Stimulated activated CD4-positive, alpha-beta T cell treated with anti-CD3 and anti-CD28 coated beads, Interleukin-15, amount 100 ng/mL, for 48 hours (primary cell): Measurements from ENCODE around the gene KLK14.

ENCODE experiments used
- DNase-seq, 2 donors: peaks; one replicate each; pipeline ENCODE4 v3.0.0-alpha.2; 2020; ENCODE audit warnings: low read depth in 2 of 2

The KLK14 gene

GRCh38 chr19:51082611-51083010 lies at the start of gene KLK14:
TSS of gene KLK14 (minus strand) at chr19:51082887. CDS start at chr19:51082614, 273 bp downstream.
- no peak for DNase-seq

GRCh38 chr19:51131780-51132680 lies 49.3 kb upstream of the KLK14 start:
- no peak for DNase-seq

GRCh38 chr19:51129716-51130115 lies 47.0 kb upstream of the KLK14 start:
- no peak for DNase-seq

- no peak for DNase-seq
Observed at GRCh38 chr19:51128227-51128626, 45.5 kb upstream of the KLK14 start.

GRCh38 chr19:51127755-51128154 lies 45.1 kb upstream of the KLK14 start:
- no peak for DNase-seq

GRCh38 chr19:51127032-51127431 lies 44.3 kb upstream of the KLK14 start:
- no peak for DNase-seq

- DNase-seq: no peak
Observed at GRCh38 chr19:51125421-51126075, 42.9 kb upstream of the KLK14 start.

- no peak for DNase-seq
Observed at GRCh38 chr19:51124729-51125128, 42.0 kb upstream of the KLK14 start, which contains the start of gene SIGLEC9. TSS of gene SIGLEC9 (plus strand) at chr19:51124906. CDS start at chr19:51124975, 69 bp downstream.

- no peak for DNase-seq
Observed at GRCh38 chr19:51124216-51124615, 41.5 kb upstream of the KLK14 start.

GRCh38 chr19:51123802-51124201 lies 41.1 kb upstream of the KLK14 start:
- DNase-seq: no peak

GRCh38 chr19:51123381-51123800 lies 40.7 kb upstream of the KLK14 start:
- no peak for DNase-seq

- no peak for DNase-seq
Observed at GRCh38 chr19:51122112-51122981, 39.7 kb upstream of the KLK14 start.

GRCh38 chr19:51121257-51121656 lies 38.6 kb upstream of the KLK14 start:
- DNase-seq: no peak

GRCh38 chr19:51120160-51120559 lies 37.5 kb upstream of the KLK14 start:
- DNase-seq: no peak

GRCh38 chr19:51119611-51120010 lies 36.9 kb upstream of the KLK14 start:
- DNase-seq: no peak

- DNase-seq: no peak
Observed at GRCh38 chr19:51119101-51119500, 36.4 kb upstream of the KLK14 start.

GRCh38 chr19:51116736-51117286 lies 34.1 kb upstream of the KLK14 start:
- no peak for DNase-seq

- DNase-seq: no peak
Observed at GRCh38 chr19:51114087-51114729, 31.5 kb upstream of the KLK14 start.

GRCh38 chr19:51111606-51112005 lies 28.9 kb upstream of the KLK14 start:
- no peak for DNase-seq

GRCh38 chr19:51110666-51110971 lies 27.9 kb upstream of the KLK14 start:
- no peak for DNase-seq

- no peak for DNase-seq
Observed at GRCh38 chr19:51108805-51109146, 26.1 kb upstream of the KLK14 start.
